ENCODE measurements around the gene CARF.
"Not testable (repeated sequence)": the region's sequence is repeated elsewhere in the genome, so short reads cannot be mapped to it uniquely, and the experiment has no call there.

The CARF gene, protein sequence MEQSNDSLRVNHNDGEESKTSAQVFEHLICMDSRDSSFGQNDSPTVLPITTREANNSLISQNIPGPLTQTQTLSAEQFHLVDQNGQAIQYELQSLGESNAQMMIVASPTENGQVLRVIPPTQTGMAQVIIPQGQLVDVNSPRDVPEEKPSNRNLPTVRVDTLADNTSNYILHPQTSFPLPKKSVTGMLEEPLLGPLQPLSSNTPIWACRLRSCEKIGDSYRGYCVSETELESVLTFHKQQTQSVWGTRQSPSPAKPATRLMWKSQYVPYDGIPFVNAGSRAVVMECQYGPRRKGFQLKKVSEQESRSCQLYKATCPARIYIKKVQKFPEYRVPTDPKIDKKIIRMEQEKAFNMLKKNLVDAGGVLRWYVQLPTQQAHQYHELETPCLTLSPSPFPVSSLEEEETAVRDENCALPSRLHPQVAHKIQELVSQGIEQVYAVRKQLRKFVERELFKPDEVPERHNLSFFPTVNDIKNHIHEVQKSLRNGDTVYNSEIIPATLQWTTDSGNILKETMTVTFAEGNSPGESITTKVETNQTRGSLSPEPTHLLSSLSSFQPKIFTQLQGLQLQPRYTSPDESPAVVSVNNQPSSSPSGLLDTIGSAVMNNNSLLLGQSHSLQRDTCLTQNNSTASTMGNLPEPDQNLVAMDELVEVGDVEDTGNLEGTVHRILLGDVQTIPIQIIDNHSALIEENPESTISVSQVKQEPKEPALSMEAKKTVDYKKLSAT

DNA sequence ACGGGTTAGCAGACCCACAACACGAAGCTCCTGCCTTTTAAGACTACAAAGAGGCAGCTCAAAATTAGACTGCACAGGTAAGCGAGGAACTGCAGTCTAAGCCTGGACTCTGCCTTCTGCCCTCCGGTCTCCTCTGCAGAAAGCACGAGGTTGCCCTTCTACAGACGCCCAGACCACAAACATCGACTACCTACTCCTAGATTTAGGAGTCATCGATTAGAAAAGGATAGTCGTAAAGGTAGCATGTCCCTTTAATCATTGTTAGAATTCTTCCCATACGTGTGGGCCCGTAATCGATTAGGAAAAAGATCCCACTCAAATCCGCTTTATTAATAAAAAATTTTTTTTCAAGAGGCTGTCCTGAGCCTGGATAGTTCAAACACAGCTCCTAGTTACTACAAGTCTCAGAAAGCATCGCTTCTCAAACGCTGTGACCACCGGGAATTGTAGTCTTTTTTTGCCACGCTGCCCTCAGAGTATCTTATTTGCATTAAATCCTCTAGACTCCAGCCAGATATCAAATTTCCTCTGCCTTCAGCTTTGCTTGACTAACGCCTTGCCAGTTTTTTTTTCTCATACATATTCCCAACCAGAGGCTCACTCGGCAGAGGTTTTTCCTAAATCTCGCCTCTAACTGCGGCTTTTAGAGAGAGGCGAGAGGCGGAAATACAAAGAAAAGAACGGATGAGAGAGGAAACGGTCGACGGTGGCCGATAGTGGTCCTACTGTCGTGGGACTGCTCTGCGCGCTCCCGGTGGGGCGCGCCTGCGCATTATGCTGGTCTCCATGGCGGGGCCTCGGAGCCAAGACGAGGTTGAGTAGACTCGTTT is at the start of gene CARF, which contains the start of gene WDR12:
Gene CARF (plus strand): TSS at position 764 of the 830 bp plus-strand sequence. CDS start 29,628 bp downstream, outside the sequence.
Gene WDR12 (minus strand): TSS at position 162 of the 830 bp plus-strand sequence. CDS start 197 bp downstream, outside the sequence.
- Mint-ChIP-seq H3K9me3 (no peaks in the 10 kb centered on the region), H3K27ac (peak within 1 kb of the TSS; percentile 99), H3K4me3 (peak within 1 kb of the TSS; percentile 99), H3K27me3 (no peaks in the 10 kb centered on the region), H3K4me1 (peaks cover 32% of the 10 kb centered on the region), H3K36me3 (peaks cover 2% of the 10 kb centered on the region)

DNA sequence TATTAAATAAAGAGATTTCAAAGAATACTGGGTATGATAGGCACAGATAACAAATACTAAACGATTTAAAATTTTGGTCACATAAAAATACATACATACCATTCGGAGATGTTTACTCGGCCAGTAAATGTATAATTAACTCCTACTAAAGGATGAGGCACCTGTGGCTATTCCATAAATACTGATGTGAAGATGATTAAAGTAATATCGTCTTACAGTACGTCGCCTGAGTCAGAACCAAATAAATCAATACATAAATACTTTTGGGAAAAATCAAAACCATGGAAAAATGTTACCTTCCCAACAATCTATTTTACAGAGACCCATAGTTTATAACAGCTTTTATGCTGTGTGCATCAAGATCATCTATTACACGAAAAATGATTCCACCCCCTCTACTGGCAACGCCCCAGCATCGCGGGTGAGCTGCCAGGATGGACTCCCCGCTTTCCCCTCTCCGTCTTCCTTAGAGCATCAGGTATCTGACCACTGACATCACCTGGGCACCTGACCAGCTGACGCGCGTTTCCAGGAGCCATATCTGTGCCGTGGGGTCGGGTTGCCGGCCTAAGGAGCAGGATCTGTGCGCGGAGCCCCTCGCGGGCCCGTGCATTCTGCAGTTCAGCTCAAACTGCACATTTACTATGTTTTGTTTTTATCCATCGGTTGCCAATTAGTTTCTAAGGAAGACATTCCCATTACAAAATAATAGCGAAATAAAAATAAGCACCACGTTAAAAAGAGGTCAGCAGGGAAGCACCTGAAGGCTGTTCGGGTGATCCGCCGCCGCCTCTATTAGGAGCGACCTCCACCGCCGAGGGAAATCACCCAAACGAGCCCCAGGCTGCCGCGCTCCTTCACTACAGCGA is 41.4 kb upstream of the CARF start:
- Mint-ChIP-seq H3K36me3 (no peaks in the 10 kb centered on the region), H3K27ac (peak overlapping the region; percentile 77), H3K27me3 (no peaks in the 10 kb centered on the region), H3K4me3 (peak overlapping the region; percentile 91), H3K4me1 (peaks cover 11% of the 10 kb centered on the region), H3K9me3 (no peaks in the 10 kb centered on the region)

DNA sequence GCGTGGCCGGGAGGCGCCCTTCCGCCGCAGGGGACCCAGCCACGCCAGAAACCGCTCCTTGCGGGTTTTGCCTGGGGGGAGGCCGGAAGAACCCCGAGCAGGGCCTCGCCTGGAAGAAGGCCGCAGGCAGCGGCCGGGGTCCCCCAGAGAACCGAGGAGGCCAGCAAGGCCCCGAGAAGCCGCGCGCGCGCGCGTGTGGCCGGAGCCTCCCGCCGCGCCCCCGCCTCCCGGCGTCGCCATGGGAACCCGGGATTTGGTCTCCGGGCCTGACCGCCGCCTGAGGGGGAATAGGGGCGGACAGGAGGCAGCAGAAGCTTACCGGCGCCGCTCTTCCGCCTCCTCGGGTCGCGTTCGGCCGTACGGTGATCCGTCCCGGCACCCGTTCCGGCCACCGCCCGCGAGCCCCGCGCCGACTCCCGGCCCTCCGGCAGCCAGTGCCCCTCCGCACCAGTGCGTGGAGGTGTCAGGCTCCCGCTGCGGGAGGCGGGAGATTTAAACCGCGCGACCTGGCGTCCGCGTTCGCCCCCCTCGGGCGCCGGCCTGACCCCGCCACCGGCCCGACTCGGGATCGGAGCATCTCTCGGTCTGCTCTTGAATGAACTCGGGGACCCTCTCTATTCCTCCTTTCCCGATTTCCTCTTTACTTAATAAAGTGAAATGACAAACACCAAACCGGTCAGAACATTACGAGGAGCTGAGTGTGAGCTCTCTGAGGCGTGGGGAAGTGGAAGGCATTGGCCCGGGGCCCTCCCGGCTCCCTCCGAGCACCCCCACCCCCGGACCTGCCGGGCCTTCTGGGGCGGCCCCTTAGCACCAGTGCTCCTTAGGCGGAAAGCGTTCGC is 40.6 kb upstream of the CARF start, which contains the start of gene ICA1L:
Gene ICA1L (minus strand): TSS at position 467 of the 842 bp plus-strand sequence. CDS start 42,757 bp downstream, outside the sequence.
- no peaks in the 10 kb centered on the region for H3K9me3 Mint-ChIP-seq
- no peaks in the 10 kb centered on the region for H3K36me3 Mint-ChIP-seq
- peak within 1 kb of the TSS; percentile 77 for H3K27ac Mint-ChIP-seq
- H3K4me1 Mint-ChIP-seq: peaks cover 11% of the 10 kb centered on the region
- peak within 1 kb of the TSS; percentile 91 for H3K4me3 Mint-ChIP-seq
- H3K27me3 Mint-ChIP-seq: no peaks in the 10 kb centered on the region

DNA sequence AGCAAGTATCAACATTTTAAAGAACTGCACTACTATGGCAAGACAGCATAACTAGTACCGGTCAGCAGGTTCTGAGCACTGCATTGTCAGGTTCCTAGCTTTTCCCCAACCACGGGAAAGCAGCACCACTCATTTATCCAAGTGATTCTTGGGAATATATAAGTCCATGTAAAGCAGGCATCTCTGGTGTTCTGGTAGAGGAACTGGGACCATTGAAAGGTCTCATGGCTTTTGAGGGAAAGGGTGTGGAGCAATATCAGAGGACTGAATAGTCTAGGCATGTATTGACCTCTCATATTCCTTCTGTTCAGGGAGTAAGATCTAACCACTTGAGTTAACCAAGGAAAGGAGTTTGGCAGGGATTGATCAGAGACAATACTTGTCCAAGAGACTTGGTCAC is 34.4 kb upstream of the CARF start:
- no peak overlapping the region for H3K27ac Mint-ChIP-seq
- H3K27me3 Mint-ChIP-seq: no peaks in the 10 kb centered on the region
- no peaks in the 10 kb centered on the region for H3K4me1 Mint-ChIP-seq
- no peaks in the 10 kb centered on the region for H3K9me3 Mint-ChIP-seq
- H3K36me3 Mint-ChIP-seq: peaks cover 2% of the 10 kb centered on the region
- H3K4me3 Mint-ChIP-seq: no peak overlapping the region

DNA sequence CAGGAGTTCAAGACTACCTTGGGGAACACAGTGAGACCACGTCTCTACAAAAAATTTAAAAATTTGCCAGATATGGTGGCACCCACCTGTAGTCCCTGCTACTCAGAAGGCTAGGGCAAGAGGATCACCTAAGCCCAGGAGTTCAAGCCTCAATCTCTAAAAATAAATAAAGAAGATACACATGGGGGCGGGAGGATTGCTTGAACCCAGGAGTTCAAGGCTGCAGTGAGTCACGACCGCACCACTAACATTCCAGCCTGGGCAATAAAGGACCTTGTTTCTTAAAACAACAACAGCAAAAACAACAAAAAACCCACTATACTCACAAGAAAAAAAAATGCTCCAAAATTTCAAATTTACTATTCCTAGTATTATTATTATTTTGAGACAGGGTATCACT is 30.5 kb upstream of the CARF start:
- H3K27ac Mint-ChIP-seq: no peak overlapping the region
- H3K4me1 Mint-ChIP-seq: no peaks in the 10 kb centered on the region
- peaks cover 9% of the 10 kb centered on the region for H3K36me3 Mint-ChIP-seq
- H3K9me3 Mint-ChIP-seq: no peaks in the 10 kb centered on the region
- no peak overlapping the region for H3K4me3 Mint-ChIP-seq
- H3K27me3 Mint-ChIP-seq: no peaks in the 10 kb centered on the region

DNA sequence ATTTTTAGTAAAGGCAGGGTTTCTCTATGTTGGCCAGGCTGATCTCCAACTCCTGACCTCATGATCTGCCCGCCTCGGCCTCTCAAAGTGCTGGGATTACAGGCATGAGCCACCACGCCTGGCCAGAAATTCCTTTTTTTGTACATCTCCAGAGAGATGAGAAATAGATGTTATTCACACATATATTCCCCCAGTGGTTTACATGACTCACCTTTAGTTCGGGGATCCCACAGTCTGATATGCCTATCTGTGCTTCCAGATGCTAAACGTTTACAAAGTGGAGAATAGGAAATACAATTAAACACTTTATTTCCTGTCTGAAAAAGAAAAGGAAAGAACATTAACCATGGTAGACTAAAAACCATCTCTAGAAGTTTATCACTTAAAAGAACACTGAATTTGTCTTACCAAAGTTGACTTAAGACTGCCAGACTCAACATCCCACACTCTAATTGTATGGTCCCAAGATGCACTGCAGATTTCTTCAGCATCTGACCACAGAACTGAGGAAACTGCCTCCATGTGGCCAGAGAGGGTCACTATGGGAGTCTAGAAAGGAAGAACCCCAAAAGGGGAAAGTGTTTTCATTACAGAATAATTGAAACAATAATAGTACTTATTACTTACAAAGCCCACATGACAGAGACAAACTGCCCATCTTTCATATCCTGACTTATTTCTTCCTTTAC is 27.9 kb upstream of the CARF start:
- Mint-ChIP-seq H3K9me3 (no peaks in the 10 kb centered on the region), H3K27me3 (no peaks in the 10 kb centered on the region), H3K4me3 (no peak overlapping the region), H3K27ac (no peak overlapping the region), H3K4me1 (no peaks in the 10 kb centered on the region), H3K36me3 (peaks cover 15% of the 10 kb centered on the region)

DNA sequence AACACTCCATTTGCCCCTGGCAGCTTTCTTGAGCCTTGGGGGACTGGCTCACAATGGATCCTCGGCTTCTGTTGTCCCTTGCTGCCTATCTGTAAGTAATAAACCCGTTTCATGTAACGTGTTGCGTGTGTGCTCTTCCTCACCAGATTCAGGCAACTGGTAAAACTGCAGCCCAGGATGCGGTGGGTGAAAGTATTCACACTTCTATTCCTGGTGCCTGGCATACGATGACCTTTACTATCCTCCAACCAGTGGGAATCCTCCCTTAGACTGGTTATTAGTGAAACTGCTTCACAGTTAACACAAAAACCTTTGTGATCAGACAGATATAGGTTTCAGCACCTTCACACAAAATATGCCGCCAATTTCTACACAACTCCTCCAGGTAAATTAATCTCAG is 26.9 kb upstream of the CARF start:
- Mint-ChIP-seq H3K4me3 (no peak overlapping the region), H3K9me3 (no peaks in the 10 kb centered on the region), H3K4me1 (no peaks in the 10 kb centered on the region), H3K27me3 (no peaks in the 10 kb centered on the region), H3K36me3 (peaks cover 16% of the 10 kb centered on the region), H3K27ac (no peak overlapping the region)

DNA sequence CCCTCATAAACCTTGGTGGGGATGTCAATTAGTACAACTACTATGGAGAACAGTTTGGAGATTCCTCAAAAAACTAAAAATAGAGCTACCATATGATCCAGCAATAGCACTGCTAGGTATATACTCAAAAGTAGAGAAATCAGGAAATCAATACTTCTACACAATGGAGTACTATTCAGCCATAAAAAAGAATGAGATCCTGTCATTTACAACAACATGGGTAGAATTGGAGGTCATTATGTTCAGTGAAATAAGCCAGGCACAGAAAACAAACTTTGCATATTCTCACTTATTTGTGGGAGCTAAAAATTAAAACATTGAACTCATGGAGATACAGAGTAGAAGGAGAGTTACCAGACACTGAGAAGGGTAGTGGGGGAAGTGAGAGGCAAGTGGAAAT is 6.6 kb upstream of the CARF start:
- not testable (repeated sequence) for H3K4me3 Mint-ChIP-seq, H3K27me3 Mint-ChIP-seq
- H3K36me3 Mint-ChIP-seq: peaks cover 27% of the 10 kb centered on the region

DNA sequence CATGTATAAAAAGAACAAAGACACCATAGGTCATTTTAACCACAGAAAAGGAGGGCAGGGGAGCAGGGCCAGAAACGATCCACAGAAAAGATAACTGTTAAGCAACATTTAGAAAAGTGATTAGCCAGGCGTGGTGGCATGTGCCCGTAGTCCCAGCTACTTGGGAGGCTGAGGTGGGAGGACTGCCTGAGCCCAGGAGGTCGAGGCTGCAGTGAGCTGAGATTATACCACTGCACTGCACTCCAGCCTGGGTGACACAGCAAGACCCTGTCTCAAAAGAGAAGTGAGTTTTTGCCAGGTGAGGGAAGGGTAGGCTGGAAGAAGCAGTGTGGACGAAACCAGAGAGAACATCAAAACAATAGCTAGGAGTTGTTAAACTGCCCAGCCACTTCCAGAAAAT is 3.9 kb upstream of the CARF start:
- no peaks in the 10 kb centered on the region for H3K27me3 Mint-ChIP-seq
- H3K36me3 Mint-ChIP-seq: peaks cover 24% of the 10 kb centered on the region
- H3K4me3 Mint-ChIP-seq: peak overlapping the region; percentile 11
- H3K27ac Mint-ChIP-seq: no peak overlapping the region
- peaks cover 4% of the 10 kb centered on the region for H3K9me3 Mint-ChIP-seq
- H3K4me1 Mint-ChIP-seq: peaks cover 45% of the 10 kb centered on the region

More for the DNA sequence above, 6.6 kb upstream of the CARF start:
- H3K9me3 Mint-ChIP-seq, H3K27ac Mint-ChIP-seq: not testable (repeated sequence)
- peaks cover 51% of the 10 kb centered on the region for H3K4me1 Mint-ChIP-seq

DNA sequence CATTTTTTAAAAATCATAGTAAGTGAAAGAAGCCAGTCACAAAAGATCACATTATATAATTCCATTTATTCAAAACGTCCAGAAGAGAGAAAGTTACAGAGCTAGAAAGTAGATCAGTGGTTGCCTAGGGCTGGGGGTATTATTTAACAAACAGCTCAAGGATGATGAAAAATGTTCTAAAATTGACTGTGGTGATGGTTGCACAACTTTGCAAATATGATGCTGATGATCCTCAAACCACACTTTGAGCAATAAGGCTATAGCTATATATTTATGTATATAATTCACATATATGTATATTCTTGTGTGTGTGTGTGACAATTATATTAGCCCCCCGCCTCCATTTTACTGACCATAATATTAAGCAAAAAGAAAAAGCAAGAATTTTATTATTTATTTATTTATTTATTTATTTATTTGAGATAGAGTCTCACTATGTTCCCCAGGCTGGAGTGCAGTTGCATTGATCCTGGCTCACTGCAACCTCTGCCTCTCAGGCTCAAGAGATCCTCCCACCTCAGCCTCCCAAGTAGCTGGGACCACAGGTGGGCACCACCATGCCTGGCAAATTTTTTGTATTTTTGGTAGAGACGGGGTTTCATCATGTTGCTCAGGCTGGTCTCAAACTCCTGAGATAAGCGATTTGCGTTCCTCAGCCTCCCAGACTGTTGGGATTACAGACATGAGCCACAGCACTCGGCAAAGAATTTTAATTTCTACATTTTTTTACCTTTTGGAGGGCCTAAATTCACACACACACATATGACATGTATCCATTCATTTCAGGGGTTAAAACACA is 2.5 kb upstream of the CARF start:
- H3K36me3 Mint-ChIP-seq: peaks cover 15% of the 10 kb centered on the region
- peaks cover 35% of the 10 kb centered on the region for H3K4me1 Mint-ChIP-seq
- H3K27ac Mint-ChIP-seq: no peak overlapping the region
- peak overlapping the region; percentile 99 for H3K4me3 Mint-ChIP-seq
- H3K27me3 Mint-ChIP-seq: no peaks in the 10 kb centered on the region
- peaks cover 2% of the 10 kb centered on the region for H3K9me3 Mint-ChIP-seq

DNA sequence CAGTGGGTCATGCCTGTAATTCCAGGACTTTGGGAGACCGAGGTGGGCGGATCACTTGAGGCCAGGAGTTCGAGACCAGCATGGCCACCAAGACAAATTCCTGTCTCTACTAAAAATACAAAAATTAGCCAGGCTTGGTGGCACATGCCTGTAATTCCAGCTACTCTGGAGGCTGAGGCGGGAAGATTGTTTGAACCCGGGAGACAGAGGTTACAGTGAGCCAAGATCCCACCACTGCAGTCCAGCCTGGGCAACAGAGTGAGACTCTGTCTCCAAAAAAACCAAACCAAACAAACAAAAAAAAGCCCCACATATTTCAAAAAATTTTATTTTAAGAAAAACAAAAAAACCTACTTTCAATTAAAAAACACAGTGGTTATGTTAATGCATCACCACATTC is 1.8 kb upstream of the CARF start:
- not testable (repeated sequence) for H3K27me3 Mint-ChIP-seq, H3K27ac Mint-ChIP-seq, H3K9me3 Mint-ChIP-seq
- Mint-ChIP-seq H3K36me3 (peaks cover 12% of the 10 kb centered on the region), H3K4me1 (peaks cover 32% of the 10 kb centered on the region), H3K4me3 (peak overlapping the region; percentile 99)

DNA sequence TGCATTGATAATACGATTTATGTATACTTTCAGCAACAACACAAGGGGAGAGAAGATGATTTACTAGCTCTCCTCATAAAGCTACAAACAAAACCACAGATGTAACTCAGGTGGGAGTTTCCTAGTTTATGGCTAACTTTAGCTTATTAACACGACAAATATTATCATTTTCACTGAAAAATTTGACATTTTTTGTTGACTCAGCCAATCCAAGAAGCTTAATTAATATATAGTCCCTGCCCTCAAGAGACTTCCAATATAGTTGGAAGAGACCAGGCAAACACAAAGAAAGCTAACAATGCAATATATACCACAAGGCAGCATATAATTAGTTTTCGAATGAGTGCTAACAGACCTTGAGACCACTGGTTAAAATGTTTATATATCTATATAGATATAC is 1.4 kb upstream of the CARF start:
- Mint-ChIP-seq H3K4me3 (peak overlapping the region; percentile 99), H3K36me3 (peaks cover 8% of the 10 kb centered on the region), H3K9me3 (no peaks in the 10 kb centered on the region), H3K27me3 (no peaks in the 10 kb centered on the region), H3K27ac (no peak overlapping the region), H3K4me1 (peaks cover 32% of the 10 kb centered on the region)

DNA sequence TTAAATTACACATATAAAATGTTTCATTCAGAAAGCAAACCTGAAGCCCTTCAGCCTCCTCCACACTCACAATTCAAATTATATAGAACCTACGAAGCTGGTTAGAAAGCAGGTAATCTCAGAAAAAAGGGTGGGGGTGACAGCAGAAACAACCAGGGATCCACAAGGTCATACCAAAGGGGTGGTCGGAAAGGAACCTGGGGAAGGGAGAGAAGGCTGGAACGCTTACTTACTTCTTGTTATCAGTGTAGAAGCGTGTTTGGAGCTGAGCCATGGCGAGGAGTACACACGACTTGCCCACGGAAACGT is 918 bp upstream of the CARF start:
- no peaks in the 10 kb centered on the region for H3K9me3 Mint-ChIP-seq
- no peaks in the 10 kb centered on the region for H3K27me3 Mint-ChIP-seq
- peaks cover 5% of the 10 kb centered on the region for H3K36me3 Mint-ChIP-seq
- H3K4me1 Mint-ChIP-seq: peaks cover 32% of the 10 kb centered on the region
- H3K4me3 Mint-ChIP-seq: peak overlapping the region; percentile 99
- H3K27ac Mint-ChIP-seq: peak overlapping the region; percentile 99

Measured in activated naive CD4-positive, alpha-beta T cell treated with anti-CD3 and anti-CD28 coated beads, Interleukin-2, amount 50 U/mL, for 24 hours (primary cell).